Measurements from ENCODE around the gene AFF3. TPM values are rescaled to one million over a fixed set of nuclear protein-coding genes. Genes with fewer than 3 reads are reported as not detected.
A peak's percentile ranks its signal among the peaks of the same experiment; 100 is the strongest.

AFF3 gene
- total and polyA plus RNA-seq, 12 donors, result 0.39 to 16.9 (median 7.0) TPM

- TF ChIP-seq, protein P1, sequence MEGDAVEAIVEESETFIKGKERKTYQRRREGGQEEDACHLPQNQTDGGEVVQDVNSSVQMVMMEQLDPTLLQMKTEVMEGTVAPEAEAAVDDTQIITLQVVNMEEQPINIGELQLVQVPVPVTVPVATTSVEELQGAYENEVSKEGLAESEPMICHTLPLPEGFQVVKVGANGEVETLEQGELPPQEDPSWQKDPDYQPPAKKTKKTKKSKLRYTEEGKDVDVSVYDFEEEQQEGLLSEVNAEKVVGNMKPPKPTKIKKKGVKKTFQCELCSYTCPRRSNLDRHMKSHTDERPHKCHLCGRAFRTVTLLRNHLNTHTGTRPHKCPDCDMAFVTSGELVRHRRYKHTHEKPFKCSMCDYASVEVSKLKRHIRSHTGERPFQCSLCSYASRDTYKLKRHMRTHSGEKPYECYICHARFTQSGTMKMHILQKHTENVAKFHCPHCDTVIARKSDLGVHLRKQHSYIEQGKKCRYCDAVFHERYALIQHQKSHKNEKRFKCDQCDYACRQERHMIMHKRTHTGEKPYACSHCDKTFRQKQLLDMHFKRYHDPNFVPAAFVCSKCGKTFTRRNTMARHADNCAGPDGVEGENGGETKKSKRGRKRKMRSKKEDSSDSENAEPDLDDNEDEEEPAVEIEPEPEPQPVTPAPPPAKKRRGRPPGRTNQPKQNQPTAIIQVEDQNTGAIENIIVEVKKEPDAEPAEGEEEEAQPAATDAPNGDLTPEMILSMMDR (IDR thresholded peaks at IDR 0.05), result no peak
- H3K4me1 ChIP-seq, result peaks cover 3 to 41% (median 10%) of the 10 kb centered on the region in 9 donors
- DNase-seq, result no peak
- H3K36me3 ChIP-seq, result no peaks in the 10 kb centered on the region
- ATAC-seq, result peak in 6 of 8 donors; percentile 17 to 76 (median 49)
- intact Hi-C loops (cut with DNase I), result no loop called here
- no peak overlapping the region for H3K4me3 ChIP-seq
- no peaks in the 10 kb centered on the region for H3K9me3 ChIP-seq
- peak overlapping the region in 6 of 10 donors; percentile 16 to 57 (median 38) for H3K27ac ChIP-seq
- peaks cover 0 to 5% (median 0%) of the 10 kb centered on the region in 7 donors for H3K27me3 ChIP-seq
- WGBS, 2 donors, result 47 to 69% methylated on average over 5 of the region's 5 CpGs
Measured at GRCh38 chr2:99878581-99879350, 263.6 kb downstream of the AFF3 start.

GRCh38 chr2:99877963-99878362 lies 264.4 kb downstream of the AFF3 start:
- intact Hi-C loops (cut with DNase I), result no loop called here
- WGBS, 2 donors, result 88 to 89% methylated on average over 4 of the region's 4 CpGs
- Histone ChIP-seq H3K9me3 (no peaks in the 10 kb centered on the region), H3K27me3 (peaks cover 0 to 5% (median 0%) of the 10 kb centered on the region in 7 donors), H3K4me3 (no peak overlapping the region), H3K36me3 (no peaks in the 10 kb centered on the region), H3K4me1 (peaks cover 3 to 41% (median 10%) of the 10 kb centered on the region in 9 donors), H3K27ac (peak overlapping the region in 3 of 10 donors; percentile 35 to 57 (median 43))
- no peak for ATAC-seq
- no peak for DNase-seq
- TF ChIP-seq, protein P1 (IDR thresholded peaks at IDR 0.05), result no peak

GRCh38 chr2:99876956-99877355 lies 265.4 kb downstream of the AFF3 start:
- peaks cover 1 to 33% (median 10%) of the 10 kb centered on the region in 9 donors for H3K4me1 ChIP-seq
- intact Hi-C loops (cut with DNase I), result no loop called here
- H3K36me3 ChIP-seq, result no peaks in the 10 kb centered on the region
- 93 to 96% methylated on average over 3 of the region's 3 CpGs for WGBS, 2 donors
- ATAC-seq, result no peak
- H3K9me3 ChIP-seq, result no peaks in the 10 kb centered on the region
- DNase-seq, result no peak
- H3K4me3 ChIP-seq, result no peak overlapping the region
- TF ChIP-seq, protein P1 (IDR thresholded peaks at IDR 0.05), result no peak
- peaks cover 0 to 5% (median 0%) of the 10 kb centered on the region in 7 donors for H3K27me3 ChIP-seq
- H3K27ac ChIP-seq, result no peak overlapping the region

DNA sequence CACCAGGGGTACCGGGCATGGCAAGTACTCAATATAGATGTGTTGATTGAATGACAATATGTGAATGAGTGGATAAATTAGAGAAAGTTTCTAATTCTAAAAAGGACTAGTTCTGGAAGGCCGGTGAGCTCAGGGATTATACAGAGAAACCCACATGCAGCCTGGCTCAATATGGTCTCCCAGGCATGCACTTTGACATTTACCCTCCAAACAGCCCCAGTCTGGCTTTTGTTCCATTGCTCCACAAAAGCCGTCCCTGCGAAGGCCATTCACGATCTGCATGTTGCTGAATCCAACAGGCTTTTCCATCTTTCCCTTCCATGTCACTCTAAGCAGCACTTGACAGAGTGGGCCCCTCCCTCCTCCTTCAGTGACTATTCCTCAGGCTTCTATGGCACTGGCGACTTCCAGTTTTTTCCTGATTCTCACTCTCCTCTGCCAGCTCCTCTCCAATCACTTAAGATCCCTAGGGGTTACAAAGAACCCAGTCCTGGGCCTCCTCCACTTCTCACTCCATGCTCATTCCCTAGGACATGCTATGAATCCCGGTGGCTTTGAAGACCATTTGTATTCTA lies 266.7 kb downstream of the AFF3 start:
- no peak for DNase-seq
- H3K36me3 ChIP-seq, result no peaks in the 10 kb centered on the region
- H3K4me3 ChIP-seq, result no peak overlapping the region
- TF ChIP-seq, protein P1 (IDR thresholded peaks at IDR 0.05), result no peak
- ATAC-seq, result no peak
- 97 to 99% methylated on average over 7 of the region's 7 CpGs for WGBS, 2 donors
- no peaks in the 10 kb centered on the region for H3K9me3 ChIP-seq
- peaks cover 0 to 5% (median 0%) of the 10 kb centered on the region in 7 donors for H3K27me3 ChIP-seq
- H3K27ac ChIP-seq, result no peak overlapping the region
- intact Hi-C loops (cut with DNase I), result no loop called here
- peaks cover 0 to 24% (median 10%) of the 10 kb centered on the region in 9 donors for H3K4me1 ChIP-seq
